Effector CD4-positive, alpha-beta T cell (primary cell): ENCODE data around the gene ERC2.

Experiments used
- DNase-seq: peaks from one replicate; pipeline ENCODE4 v3.0.0-alpha.2; 2020

Gene ERC2

DNA sequence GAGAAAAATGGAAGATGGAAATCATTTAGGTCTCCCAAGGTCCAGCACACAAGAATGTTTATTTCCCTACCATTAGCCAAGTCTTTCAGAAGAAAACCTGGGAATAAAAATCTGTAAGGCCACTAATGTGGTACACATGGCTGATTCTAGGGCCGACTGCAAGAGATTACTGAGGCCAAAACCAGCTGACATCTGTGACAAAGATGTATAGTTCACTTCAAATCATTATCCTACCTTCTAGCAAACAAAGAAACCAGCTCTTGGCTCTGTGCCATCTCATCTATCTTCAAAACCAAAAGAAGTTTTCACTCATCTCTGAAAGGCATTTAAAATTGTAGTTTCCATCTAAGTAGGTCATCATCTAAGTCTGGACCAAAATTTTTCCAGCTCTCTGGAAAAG is 43.9 kb downstream of the ERC2 start:
- DNase-seq: no peak

DNA sequence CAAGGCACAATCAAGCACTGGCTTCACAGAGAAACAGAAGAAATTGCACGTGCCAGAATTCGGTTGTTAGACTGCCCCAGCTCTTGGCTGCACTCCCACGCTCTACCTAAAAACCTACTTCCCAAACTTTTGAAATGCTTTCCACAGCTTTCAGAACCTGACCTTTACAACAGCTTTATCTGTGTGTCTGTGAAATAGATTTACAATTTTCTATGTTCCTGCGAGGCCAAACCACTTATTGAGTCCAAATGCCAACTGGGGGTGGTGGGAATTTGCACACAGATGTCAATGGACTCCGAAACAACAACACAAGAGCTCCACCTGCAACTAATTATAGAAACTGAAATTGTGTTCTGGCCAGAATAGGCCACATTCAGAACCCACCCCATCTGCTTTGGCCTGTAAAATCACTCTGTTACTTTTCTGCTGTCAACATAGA is 44.6 kb downstream of the ERC2 start:
- no peak for DNase-seq

DNA sequence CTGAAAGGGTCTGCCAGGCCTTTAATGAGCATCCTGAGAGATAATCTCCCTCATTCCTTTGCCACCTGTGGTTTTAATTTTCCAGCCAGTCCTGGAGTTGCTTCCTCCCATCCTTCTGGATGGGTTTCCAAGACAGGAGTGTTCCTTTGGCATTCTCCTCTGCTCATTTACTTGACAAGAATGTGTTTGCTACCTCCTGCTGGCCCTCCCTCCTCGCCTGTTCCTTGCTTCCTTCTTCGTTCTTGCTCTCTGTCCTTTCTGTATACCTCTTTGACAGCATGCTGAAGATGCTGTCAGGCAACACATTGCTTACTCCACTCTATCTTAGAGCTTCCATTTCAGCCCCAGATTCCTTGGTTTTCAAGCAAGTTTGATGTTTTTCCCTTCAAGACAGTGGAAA is 46.0 kb downstream of the ERC2 start:
- no peak for DNase-seq

DNA sequence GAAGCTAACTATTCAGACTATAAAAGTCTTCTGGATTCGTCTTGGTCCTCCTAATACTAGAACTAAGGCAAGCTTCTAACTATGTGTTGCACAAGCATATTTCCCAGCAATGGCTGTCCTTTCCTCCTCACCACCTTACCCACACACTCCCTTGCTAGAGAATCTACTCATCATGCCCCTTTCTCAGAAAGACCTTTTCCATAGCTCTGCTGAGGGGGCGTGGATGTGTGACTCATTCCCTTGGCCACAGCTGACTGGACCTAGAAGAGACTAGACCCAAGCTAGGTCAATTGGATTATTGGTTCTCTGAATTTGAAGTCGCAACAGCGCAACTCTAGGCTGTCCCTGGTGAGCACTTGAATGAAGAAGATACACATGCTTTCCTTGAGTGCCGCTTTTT is 47.1 kb downstream of the ERC2 start:
- DNase-seq: no peak

DNA sequence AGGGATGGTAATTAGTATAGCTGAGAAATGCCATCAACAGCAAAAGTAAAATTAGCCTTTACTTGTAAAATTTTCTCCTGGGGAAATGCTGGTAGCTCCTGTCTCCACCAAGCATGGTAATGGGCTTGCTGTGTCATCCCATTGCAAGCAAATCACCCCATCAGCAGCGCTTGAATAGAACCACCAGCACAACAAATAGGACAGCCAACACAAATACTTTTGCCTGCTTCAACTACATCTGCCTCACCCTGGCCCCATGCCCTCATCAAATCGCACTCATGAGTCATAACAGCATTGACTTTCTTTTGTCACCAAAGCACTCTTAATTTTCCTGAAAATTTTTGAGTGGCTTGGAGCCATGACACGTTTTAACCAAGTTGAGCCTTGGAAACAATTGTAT is 52.6 kb downstream of the ERC2 start:
- no peak for DNase-seq

DNA sequence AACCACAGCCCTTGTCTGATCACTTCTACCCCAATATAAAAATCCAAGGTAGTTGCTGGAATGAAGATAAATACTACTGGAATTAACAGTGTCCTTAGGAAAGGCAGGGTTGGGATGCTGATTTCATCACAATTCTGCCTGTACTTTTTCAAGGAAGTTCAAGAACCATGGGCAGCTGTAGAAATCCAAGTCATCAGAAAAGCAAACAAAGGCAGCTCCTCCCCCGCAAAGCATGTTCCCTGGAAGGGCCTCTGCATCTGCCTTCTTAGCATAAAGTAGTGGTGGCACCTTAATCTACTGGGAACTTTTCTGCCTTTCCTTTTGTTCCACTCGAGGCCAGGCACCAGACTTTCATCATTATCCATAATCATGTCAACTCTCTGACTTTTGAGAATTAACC is 54.4 kb downstream of the ERC2 start:
- no peak for DNase-seq

DNA sequence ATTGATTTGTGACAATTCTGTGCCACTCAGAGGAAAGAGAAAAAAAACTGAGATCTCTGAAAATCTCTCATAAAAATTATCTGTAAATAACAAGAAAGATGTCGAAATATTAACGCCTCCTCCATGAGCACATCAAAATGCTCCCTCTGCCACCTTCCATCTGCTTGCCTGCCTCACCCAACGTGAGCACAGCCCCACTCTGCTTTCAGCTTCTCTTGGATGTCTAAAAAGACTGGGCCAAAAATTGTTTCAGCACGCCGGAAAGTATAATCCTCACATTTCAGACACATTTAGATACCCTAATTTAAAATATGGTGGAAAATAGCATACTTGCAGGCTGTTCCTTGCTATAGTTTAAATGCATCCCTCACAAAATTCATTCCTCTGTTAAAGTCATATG is 57.1 kb downstream of the ERC2 start:
- DNase-seq: no peak

DNA sequence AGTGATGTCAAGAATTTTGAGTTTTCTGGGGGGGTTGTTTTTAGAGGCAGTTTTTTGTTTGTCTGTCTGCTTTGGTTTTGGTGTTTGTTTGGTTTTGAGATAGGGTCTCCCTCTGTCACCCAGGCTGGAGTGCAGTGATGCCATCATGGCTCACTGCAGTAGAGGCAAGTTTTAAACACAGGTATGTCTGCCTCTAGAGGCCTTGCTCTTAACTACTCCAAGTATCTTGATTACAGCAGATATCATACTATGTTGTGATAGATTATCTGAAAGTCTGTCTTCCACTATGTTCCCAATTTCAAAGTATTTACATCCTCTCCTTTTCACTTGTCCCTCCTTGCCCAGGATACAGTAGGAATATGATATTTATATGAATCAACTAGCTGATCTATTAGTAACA is 57.7 kb downstream of the ERC2 start:
- DNase-seq: no peak

DNA sequence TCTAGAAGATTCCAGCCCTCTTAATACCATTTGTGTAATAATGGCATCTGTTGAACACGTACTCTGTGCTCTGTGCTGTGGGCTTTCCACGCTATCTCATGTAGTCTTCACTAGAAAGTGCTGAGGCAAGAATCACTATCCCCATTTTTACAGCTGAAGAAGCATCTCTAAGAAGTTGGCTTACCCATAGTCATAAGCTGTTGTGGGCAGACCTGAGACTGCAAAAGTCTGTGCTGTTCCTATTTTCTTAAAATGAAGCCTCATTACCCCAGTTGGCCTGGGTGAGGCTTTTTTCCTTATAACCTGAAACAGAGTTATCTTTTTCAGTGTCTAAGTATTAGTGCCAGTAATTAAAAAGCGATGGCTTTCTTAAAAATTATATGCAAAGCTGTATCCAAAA is 58.5 kb downstream of the ERC2 start:
- DNase-seq: no peak

DNA sequence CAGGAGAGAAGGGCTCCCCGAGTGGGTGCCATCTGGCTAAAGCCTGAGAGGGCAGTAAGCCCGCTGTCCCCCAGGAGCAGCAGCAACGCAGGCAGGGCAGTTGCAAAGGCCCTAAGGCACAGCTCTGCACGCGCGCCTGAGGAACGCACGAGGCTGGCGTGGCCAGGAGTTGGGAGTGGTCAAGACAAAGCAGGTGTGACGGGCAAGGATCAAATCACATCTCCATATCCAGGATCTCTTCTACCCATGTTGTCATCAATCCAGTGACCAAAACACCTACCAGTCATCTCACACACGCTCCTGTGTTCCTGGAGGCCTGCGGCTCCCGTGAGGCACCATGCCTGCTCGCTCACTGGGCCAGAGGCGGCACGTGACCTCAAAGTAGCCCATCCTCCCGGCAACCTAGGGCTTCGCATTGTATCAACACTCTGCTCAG is 59.5 kb downstream of the ERC2 start:
- DNase-seq: no peak

DNA sequence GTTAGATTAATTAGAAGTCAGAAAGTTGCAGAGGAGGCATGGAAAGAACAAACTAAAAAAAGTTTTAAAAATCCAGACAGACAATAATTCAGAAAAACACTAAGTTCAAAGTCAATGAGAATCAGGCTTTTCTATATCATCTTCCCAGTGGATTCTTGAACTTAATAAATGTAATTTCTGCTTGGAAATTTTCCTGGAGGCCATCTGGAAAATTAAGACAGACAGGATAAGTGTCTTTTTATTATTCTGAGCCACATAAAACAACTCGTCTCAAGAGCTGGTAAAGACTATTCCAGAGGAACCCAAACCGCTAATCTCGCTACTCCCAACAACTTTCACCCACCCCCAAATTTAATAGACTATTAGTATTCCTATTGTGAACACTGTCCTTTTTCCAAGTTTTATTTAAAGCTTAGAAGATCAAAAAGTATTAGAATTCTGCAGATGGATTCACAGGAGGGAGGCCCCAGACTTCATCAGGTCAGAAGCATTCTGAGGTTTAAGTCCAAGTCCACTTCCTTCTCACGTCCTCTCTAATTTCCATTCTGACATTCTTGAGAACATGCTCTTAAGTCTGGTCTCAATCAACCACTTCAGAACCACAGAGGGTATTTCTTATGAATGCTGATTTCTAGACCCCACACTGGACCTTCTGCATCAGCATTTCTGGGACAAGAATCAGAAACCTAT is 61.3 kb downstream of the ERC2 start:
- no peak for DNase-seq

DNA sequence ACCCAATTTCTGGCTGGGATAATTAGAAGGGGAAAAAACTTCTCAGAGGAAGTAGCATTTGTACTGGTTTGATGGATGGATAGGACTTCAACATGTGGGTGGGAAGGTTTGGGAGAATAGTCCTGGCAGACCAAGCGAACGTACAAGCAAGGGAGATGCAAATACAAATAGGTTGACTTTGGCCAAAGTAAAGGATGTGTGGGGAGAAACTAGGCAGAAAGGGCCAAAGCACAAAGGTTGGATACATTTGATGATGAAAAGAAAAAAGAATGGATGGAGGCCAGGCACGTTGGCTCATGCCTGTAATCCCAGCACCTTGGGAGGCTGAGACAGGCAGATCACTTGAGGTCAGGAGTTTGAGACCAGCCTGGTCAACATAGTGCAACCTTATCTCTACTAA is 63.4 kb downstream of the ERC2 start:
- no peak for DNase-seq

DNA sequence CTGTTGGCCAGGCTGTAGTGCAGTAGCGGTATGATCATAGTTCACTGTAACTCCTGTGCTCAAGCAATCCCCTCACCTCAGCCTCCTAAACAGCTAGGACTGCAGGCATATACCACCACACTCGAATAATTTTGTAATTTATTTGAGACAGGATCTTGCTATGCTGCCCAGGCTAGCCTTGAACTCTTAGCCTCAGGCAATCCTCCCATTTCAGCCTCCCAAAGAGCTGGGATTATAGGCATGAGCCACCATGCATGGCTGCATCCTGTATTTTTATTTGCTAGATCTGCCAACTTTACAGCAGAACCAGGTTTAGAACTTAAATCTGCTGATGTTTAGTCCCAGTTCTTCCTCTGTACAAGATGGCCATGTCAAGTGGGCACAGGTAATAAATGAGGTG is 69.6 kb downstream of the ERC2 start:
- no peak for DNase-seq

DNA sequence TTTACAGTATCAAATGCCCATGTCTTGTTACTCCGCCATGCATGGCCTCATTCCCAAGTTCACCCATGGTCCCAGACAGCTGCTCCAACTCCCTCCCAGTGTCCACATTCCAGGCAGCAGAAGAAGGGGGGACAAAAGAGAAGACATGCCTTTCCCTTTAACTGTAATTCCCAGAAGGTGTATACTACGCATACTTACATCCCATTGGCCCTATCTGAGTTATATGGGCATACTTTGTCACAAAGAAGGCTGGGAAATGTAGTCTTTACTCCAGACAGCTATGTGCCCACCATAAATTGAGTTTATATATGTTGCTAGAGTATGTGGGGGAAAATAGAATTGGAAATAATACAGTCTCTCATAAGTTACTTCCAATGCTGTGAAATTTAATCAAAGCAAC is 70.5 kb downstream of the ERC2 start:
- no peak for DNase-seq

DNA sequence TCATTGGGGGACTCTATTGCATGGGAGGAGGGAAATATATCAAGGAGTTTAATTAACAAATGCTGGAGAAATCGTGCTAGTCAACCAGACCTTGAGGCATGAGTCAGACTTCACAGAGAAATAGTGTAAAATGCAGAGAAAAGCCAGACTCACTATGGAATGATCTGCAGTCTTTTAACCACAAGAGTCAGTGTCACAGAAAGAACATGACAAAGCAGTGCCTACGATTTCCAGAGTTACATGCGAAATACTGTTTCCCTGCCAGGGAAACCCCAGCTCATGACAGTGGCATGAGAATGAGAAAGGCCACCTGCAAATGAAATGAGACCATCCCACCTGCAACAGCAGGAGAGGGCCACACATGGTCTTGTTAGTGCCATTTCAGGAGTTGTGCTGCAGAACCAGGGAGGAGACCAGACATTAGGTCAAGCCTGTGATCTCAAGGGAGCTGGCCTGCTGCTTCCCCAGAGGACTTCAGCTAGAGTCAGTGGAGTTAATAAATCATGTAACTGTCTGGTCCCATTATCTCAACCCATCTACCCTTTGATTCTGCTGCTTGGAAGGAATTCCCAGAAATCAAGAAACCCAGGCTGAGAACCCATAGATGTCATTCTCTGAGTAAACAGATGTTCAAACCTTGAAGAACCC is 79.0 kb downstream of the ERC2 start:
- no peak for DNase-seq

DNA sequence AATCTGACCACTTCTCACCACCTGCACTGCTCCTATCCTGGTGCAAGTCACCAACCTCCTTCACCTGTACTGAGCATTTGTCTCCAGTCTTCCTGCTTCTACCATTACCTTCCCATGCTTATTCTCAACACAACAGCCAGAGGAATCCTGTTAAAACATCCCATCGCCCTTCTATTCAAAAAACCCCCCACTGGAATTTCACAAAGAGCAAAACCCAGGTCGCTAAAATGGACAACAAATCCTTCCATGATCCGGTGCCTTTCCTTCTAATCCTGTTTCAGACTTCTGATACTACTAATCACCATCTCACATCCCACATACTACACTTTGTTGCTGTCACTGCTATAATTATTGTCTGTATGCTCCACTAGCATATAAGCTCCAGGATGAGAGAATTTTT is 85.2 kb downstream of the ERC2 start:
- DNase-seq: no peak

DNA sequence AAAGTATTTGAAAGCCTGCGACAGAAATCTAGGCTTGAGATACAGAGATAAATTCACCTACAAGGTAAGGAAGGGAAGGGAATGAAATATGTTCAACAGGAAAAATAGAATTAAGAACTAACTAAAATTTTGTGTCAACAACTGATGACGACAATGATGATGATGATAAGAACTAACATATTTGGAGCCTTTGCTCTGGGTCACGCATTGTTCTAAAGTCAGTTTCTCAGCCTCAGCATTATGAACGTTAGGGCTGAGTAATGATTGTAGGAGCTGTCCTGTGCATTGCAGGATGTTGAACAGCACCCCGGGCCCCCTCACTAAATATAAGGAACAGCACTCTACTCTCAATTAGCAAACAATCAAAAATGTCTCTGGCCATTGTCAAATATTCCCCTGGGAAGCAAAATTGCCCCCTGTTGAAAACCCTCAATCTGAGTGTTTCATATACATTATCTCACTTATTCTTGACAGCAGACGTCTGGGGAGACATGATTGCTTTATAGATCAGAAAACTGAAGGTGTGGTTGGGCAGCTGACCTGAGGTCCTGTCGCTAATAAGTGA is 88.5 kb downstream of the ERC2 start:
- DNase-seq: no peak

DNA sequence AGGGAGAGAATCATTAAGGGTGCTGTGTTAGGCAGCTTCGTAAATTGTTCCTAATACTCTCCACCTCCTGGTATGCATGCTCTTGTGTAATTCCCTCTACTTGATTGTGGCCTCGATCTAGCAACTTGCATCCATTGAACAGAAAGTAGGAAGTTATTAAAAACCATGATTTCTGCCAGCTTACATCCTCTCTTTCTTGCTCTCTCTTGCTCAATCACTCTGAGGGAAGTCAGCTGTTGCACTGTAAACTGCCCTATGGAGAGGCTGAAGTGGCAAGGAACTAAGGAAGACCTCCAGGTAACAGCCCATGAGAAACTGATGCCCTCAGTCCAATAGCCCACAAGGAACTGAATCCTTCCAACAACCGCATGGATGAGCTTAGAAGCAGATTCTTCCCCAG is 92.6 kb downstream of the ERC2 start:
- DNase-seq: no peak

DNA sequence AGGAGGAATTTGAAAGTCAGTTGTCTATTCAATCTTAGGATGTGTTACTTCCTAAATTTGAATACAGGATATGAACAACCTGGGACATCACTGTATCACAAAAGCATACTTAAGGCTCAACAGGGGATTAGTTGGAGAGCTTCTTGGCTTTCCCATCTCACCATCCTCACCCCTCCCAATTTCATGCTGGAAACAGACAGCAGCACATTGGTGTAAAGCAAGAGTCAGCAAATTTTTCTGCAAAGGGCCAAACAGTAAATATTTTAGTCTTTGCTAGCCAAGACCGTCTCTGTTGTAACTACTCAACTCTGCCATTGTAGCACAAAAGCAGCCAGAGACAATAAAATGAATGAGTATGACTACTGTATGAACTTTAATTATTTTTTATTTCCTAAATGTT is 94.9 kb downstream of the ERC2 start:
- no peak for DNase-seq

DNA sequence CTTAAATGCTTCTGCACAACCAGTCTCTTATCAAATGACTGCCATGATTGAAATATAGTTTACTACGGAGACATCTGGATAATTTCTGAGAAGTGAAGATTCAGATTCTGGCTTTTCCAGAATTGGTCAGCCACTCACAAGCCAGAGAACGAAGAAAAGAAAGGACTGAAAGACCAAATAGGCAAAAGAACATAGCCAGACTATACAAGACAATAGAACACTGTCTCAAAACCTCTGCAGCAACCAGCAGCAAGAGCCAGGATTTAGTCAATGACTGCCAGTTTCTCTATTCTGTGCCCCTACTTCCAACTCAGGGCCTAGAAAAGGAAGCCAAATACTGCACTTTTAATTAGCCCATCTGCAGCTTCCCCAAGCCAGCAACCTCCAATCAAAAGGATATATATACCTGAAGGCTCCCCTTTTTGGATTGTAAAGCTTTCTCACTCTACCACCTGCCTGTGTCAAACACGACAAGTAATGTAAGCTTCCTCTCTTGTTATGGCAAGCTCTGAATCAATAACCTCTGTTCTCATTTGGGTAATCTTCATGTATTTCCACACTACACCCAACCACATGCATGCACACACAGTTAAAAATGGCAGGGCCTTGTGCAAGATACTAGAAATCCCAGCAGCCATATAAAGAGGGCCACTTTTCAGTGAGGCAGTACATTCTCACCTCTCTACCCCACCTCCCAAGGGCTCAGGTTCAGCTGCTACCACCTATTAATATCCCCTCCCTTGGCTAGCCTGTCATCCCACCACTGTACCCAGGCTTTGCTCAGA is 97.1 kb downstream of the ERC2 start:
- no peak for DNase-seq

DNA sequence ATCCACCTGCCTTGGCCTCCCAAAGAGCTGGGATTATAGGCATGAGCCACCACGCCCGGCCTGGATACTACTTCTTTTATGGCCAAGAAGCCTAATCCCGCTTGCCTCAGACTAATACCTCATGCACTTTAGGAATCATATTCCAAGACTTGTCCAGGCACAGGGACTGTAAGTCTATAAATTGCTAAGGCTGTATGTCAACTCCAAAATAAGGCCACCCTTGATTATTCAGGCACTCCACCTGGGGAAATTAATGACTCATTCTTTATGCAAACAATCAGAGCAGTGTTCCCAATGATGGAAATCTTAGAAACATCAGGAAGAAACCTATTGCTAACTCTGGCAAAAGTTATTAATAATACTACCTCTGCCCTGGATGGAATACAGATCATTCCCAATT is 98.4 kb downstream of the ERC2 start:
- no peak for DNase-seq

DNA sequence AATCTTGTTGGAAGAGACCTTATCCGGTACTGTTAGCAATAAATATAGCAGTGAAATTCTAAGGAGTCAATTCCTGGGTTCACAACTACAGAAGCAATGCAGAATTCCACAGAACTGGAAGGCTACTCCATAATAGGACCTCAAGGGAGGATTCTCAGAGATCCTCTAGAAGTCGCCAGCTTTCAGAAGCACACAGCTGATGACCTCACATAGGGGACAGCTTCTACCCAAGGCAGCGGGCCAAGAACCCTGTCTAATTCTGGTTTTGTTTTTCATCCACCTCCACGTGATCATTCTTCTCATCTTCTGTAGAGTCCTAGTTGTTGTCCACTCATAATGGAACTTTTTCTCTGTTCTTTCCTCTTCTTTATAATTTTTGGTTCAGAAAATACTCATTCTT is 99.4 kb downstream of the ERC2 start:
- DNase-seq: no peak

DNA sequence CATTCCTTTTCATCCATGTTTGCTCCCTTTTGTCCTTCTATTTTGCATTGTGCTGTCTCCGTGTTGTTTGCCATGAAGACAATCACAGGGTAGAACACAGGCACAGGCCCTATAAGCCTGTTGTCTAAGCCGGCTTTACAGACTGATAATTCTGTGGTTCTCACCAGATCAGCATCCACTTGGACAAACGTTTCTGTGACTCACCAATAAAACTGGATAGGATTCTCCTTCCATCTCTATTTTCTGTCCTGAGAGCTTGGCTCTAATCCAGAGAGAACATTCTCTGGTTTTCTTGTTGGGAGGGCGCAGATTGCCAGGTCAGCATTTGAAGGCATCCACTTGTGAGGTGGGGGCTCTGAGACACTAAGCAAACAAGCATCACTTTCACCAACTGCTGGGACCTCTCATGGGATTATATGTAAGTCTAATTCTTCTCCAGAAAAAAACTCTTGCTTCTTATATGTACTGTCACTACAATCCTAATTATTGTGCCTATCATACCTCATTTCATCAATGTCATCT is 101.6 kb downstream of the ERC2 start:
- no peak for DNase-seq
